SK-N-MC (cell line): ENCODE data around the gene ZNF275.

Experiments used
- EZH2 ChIP-seq: fragments of 200-600 bp; sonication (generic); IDR thresholded peaks from one replicate; pipeline ENCODE4 v1.6.1; 2017; ENCODE audit warnings: antibody characterized with exemption
- POLR2AphosphoS5 ChIP-seq: IDR thresholded peaks from 2 replicates; pipeline ENCODE4 v1.6.1; 2012; ENCODE audit warnings: mild to moderate bottlenecking, low read depth, low read length, borderline replicate concordance

- TF ChIP-seq POLR2AphosphoS5, result no peak
- no peak for TF ChIP-seq EZH2
Measured at GRCh38 chrX:153351981-153352380, 18.0 kb downstream of the ZNF275 start.
